ENCODE data around the gene BRSK2. TPM values are rescaled to one million over a fixed set of nuclear protein-coding genes. Genes with fewer than 3 reads are reported as not detected.
A peak's percentile ranks its signal among the peaks of the same experiment; 100 is the strongest.
"Not testable (repeated sequence)": the region's sequence is repeated elsewhere in the genome, so short reads cannot be mapped to it uniquely, and the experiment has no call there.

Gene BRSK2
- total and polyA plus RNA-seq, 2 experiments from 2014 or later, result 4.7 to 13.6 TPM

- Histone ChIP-seq H3K9me2 (replicated peaks; ENCODE audit: insufficient read depth) (no peaks in the 10 kb centered on the region), H3K4me3 (no peak overlapping the region), H3K79me2 (no peaks in the 10 kb centered on the region), H3K4me1 (ENCODE audit: insufficient read depth) (peaks cover 5% of the 10 kb centered on the region), H3K36me3 (replicated peaks; ENCODE audit: insufficient read depth, low read depth) (no peaks in the 10 kb centered on the region), H2AFZ (no peak overlapping the region), H3K27ac (no peak overlapping the region), H3K27me3 (no peaks in the 10 kb centered on the region), H3K9me3 (ENCODE audit: low read depth) (no peaks in the 10 kb centered on the region), H4K20me1 (ENCODE audit: insufficient read depth, poor library complexity, severe bottlenecking) (no peaks in the 10 kb centered on the region), H3K4me2 (peak overlapping the region; percentile 44)
- 85% methylated on average over 10 of the region's 13 CpGs for WGBS (ENCODE audit: low lambda C conversion rate, missing lambda C conversion rate)
- no peak for DNase-seq (ENCODE audit: low spot score)
- no peak for TF ChIP-seq CTCF (IDR thresholded peaks at IDR 0.05; ENCODE audit: poor library complexity)
- no peak for TF ChIP-seq EZH2phosphoT487 (IDR thresholded peaks at IDR 0.05; ENCODE audit: low read depth, severe bottlenecking, unreplicated experiment)
- TF ChIP-seq EZH2 (IDR thresholded peaks at IDR 0.05; ENCODE audit: borderline replicate concordance), result no peak
These were observed 33.2 kb upstream of the BRSK2 start for GRCh38 chr11:1356478-1356960.

GRCh38 chr11:1358286-1358685, 31.4 kb upstream of the BRSK2 start:
- Histone ChIP-seq H3K36me3 (replicated peaks; ENCODE audit: insufficient read depth, low read depth) (no peaks in the 10 kb centered on the region), H3K4me2 (no peak overlapping the region), H4K20me1 (ENCODE audit: insufficient read depth, poor library complexity, severe bottlenecking) (no peaks in the 10 kb centered on the region), H3K27me3 (no peaks in the 10 kb centered on the region), H2AFZ (no peak overlapping the region), H3K4me1 (ENCODE audit: insufficient read depth) (peaks cover 5% of the 10 kb centered on the region), H3K4me3 (no peak overlapping the region), H3K9me3 (ENCODE audit: low read depth) (no peaks in the 10 kb centered on the region), H3K27ac (no peak overlapping the region), H3K9me2 (replicated peaks; ENCODE audit: insufficient read depth) (no peaks in the 10 kb centered on the region), H3K79me2 (no peaks in the 10 kb centered on the region)
- 66% methylated on average over 16 of the region's 16 CpGs for WGBS (ENCODE audit: low lambda C conversion rate, missing lambda C conversion rate)
- no peak for TF ChIP-seq EZH2phosphoT487 (IDR thresholded peaks at IDR 0.05; ENCODE audit: low read depth, severe bottlenecking, unreplicated experiment)
- TF ChIP-seq CTCF (IDR thresholded peaks at IDR 0.05; ENCODE audit: poor library complexity), result no peak
- no peak for TF ChIP-seq EZH2 (IDR thresholded peaks at IDR 0.05; ENCODE audit: borderline replicate concordance)
- peak; percentile 35 for DNase-seq (ENCODE audit: low spot score)

- H4K20me1 ChIP-seq (ENCODE audit: insufficient read depth, poor library complexity, severe bottlenecking); H3K27ac ChIP-seq; H3K4me1 ChIP-seq (ENCODE audit: insufficient read depth); H3K36me3 ChIP-seq (replicated peaks; ENCODE audit: insufficient read depth, low read depth); H3K4me2 ChIP-seq; H3K27me3 ChIP-seq; H3K9me2 ChIP-seq (replicated peaks; ENCODE audit: insufficient read depth); H3K9me3 ChIP-seq (ENCODE audit: low read depth); DNase-seq (ENCODE audit: low spot score); H2AFZ ChIP-seq; H3K4me3 ChIP-seq; H3K79me2 ChIP-seq: not testable (repeated sequence)
- 95% methylated on average over 17 of the region's 17 CpGs for WGBS (ENCODE audit: low lambda C conversion rate, missing lambda C conversion rate)
These were observed 30.8 kb upstream of the BRSK2 start for GRCh38 chr11:1358931-1359330.

GRCh38 chr11:1359556-1359955, 30.2 kb upstream of the BRSK2 start:
- Histone ChIP-seq H3K36me3 (replicated peaks; ENCODE audit: insufficient read depth, low read depth) (no peaks in the 10 kb centered on the region), H3K9me3 (ENCODE audit: low read depth) (no peaks in the 10 kb centered on the region), H3K27ac (no peak overlapping the region), H3K4me2 (no peak overlapping the region), H3K79me2 (no peaks in the 10 kb centered on the region), H3K4me3 (no peak overlapping the region), H3K27me3 (no peaks in the 10 kb centered on the region), H3K4me1 (ENCODE audit: insufficient read depth) (peaks cover 5% of the 10 kb centered on the region), H4K20me1 (ENCODE audit: insufficient read depth, poor library complexity, severe bottlenecking) (no peaks in the 10 kb centered on the region), H2AFZ (no peak overlapping the region), H3K9me2 (replicated peaks; ENCODE audit: insufficient read depth) (no peaks in the 10 kb centered on the region)
- TF ChIP-seq CTCF (IDR thresholded peaks at IDR 0.05; ENCODE audit: poor library complexity) (no peak), EZH2phosphoT487 (IDR thresholded peaks at IDR 0.05; ENCODE audit: low read depth, severe bottlenecking, unreplicated experiment) (no peak)
- 94% methylated on average over 16 of the region's 16 CpGs for WGBS (ENCODE audit: low lambda C conversion rate, missing lambda C conversion rate)
- no peak for DNase-seq (ENCODE audit: low spot score)
